Natural killer cell (primary cell): Measurements from ENCODE around the gene SERINC4. TPM values are rescaled to one million over a fixed set of nuclear protein-coding genes. Genes with fewer than 3 reads are reported as not detected.
A peak's percentile ranks its signal among the peaks of the same experiment; 100 is the strongest.
"Not testable (repeated sequence)": the region's sequence is repeated elsewhere in the genome, so short reads cannot be mapped to it uniquely, and the experiment has no call there.

ENCODE experiments used
- ATAC-seq, 3 donors: fragments of 150-1000 bp in 2 of 3; fragments of 200-7000 bp in 1 of 3; cut with Tn5 transposase; 1 replicate in 1 of 3; 2 replicates in 2 of 3; pipeline ENCODE4 v1.10.0; 2021; ENCODE audit warnings: mild to moderate bottlenecking in 2 of 3, moderate library complexity in 2 of 3
- DNase-seq, 2 donors: peaks; one replicate each; pipeline versions ENCODE4 v3.0.0 to v3.0.0-alpha.2; 2013 to 2021; ENCODE audit warnings: mixed read lengths in 1 of 2
- H3K27ac ChIP-seq: one replicate; pipeline ENCODE4 v1.5.1; 2013; ENCODE audit warnings: mild to moderate bottlenecking, low read length
- H3K27me3 ChIP-seq: one replicate; pipeline ENCODE4 v1.6.1; 2013; ENCODE audit warnings: low read length; ENCODE audit not compliant: control insufficient read depth, insufficient read depth
- H3K36me3 ChIP-seq: one replicate; pipeline ENCODE4 v1.6.1; 2013; ENCODE audit warnings: low read length; ENCODE audit not compliant: control insufficient read depth, insufficient read depth
- H3K4me1 ChIP-seq: one replicate; pipeline ENCODE4 v1.6.1; 2013; ENCODE audit warnings: low read length; ENCODE audit not compliant: control insufficient read depth, insufficient read depth
- H3K4me3 ChIP-seq: one replicate; pipeline ENCODE4 v1.5.1; 2013; ENCODE audit warnings: low read length
- H3K9me3 ChIP-seq: one replicate; pipeline ENCODE4 v1.6.1; 2013; ENCODE audit warnings: low read length; ENCODE audit not compliant: control insufficient read depth, insufficient read depth
- H3K27ac Mint-ChIP-seq, 2 donors: one replicate each; pipeline ENCODE4 v1.8.0; 2022; ENCODE audit warnings: mild to moderate bottlenecking in 2 of 2, mixed read lengths in 2 of 2, moderate library complexity in 1 of 2
- H3K27me3 Mint-ChIP-seq, 2 donors: one replicate each; pipeline ENCODE4 v1.8.0; 2022; ENCODE audit warnings: low read depth in 2 of 2, mixed read lengths in 2 of 2
- H3K36me3 Mint-ChIP-seq: one replicate; pipeline ENCODE4 v1.8.0; 2022; ENCODE audit warnings: mixed read lengths
- H3K4me1 Mint-ChIP-seq, 2 donors: one replicate each; pipeline ENCODE4 v1.8.0; 2022; ENCODE audit warnings: mixed read lengths in 2 of 2
- H3K4me3 Mint-ChIP-seq: one replicate; pipeline ENCODE4 v1.8.0; 2022; ENCODE audit warnings: mild to moderate bottlenecking, moderate library complexity, mixed read lengths
- H3K9me3 Mint-ChIP-seq, 2 donors: one replicate each; pipeline ENCODE4 v1.8.0; 2022; ENCODE audit warnings: mixed read lengths in 2 of 2
- WGBS: methylation state at CpG from one replicate; pipeline ENCODE4 v1.1.7; 2013; ENCODE audit warnings: missing lambda C conversion rate; ENCODE audit not compliant: insufficient coverage; 5-methylcytosine and 5-hydroxymethylcytosine counted together
- intact Hi-C: fragments of 100-400 bp; cut with micrococcal nuclease; formaldehyde crosslinking; loops from one replicate; pipeline ENCODE4 v1.14.2; 2022
- total RNA-seq, 4 donors: library from RNA; stranded (reverse); fragments of 120-200 nt in 1 of 4; gene quantifications; one replicate each; pipeline versions ENCODE4 v1.2.3 to v1.2.4, GENCODE V29; 2013 to 2022
- TF ChIP-seq, protein P1 (sequence below): fragments of 200-600 bp; IDR thresholded peaks from one replicate; pipeline ENCODE4 v1.8.0; 2022; ENCODE audit warnings: antibody characterized with exemption

The SERINC4 gene
- total RNA-seq, 3 donors from 2014 or later (not counting 1 experiment from before 2014, with no cell fraction given) = 0.18 to 0.25 TPM; not detected in 1

GRCh38 chr15:43751885-43752284, 48.1 kb downstream of the SERINC4 start:
- Mint-ChIP-seq H3K4me1 (peaks cover 42 to 52% of the 10 kb centered on the region in 2 donors), H3K9me3 (no peaks in the 10 kb centered on the region), H3K36me3 (peaks cover 4% of the 10 kb centered on the region), H3K4me3 (peak overlapping the region; percentile 79), H3K27ac (peak overlapping the region; percentile 96 to 99), H3K27me3 (no peaks in the 10 kb centered on the region)
- no peaks in the 10 kb centered on the region for H3K9me3 ChIP-seq
- TF ChIP-seq, protein P1, sequence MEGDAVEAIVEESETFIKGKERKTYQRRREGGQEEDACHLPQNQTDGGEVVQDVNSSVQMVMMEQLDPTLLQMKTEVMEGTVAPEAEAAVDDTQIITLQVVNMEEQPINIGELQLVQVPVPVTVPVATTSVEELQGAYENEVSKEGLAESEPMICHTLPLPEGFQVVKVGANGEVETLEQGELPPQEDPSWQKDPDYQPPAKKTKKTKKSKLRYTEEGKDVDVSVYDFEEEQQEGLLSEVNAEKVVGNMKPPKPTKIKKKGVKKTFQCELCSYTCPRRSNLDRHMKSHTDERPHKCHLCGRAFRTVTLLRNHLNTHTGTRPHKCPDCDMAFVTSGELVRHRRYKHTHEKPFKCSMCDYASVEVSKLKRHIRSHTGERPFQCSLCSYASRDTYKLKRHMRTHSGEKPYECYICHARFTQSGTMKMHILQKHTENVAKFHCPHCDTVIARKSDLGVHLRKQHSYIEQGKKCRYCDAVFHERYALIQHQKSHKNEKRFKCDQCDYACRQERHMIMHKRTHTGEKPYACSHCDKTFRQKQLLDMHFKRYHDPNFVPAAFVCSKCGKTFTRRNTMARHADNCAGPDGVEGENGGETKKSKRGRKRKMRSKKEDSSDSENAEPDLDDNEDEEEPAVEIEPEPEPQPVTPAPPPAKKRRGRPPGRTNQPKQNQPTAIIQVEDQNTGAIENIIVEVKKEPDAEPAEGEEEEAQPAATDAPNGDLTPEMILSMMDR = no peak
- no peaks in the 10 kb centered on the region for H3K27me3 ChIP-seq
- peaks cover 41% of the 10 kb centered on the region for H3K4me1 ChIP-seq
- DNase-seq (no peak), ATAC-seq (no peak)
- H3K4me3 ChIP-seq = no peak overlapping the region
- intact Hi-C loops = no loop called here
- H3K36me3 ChIP-seq = peaks cover 35% of the 10 kb centered on the region
- no peak overlapping the region for H3K27ac ChIP-seq
- 81% methylated on average over 5 of the region's 6 CpGs for WGBS

DNA sequence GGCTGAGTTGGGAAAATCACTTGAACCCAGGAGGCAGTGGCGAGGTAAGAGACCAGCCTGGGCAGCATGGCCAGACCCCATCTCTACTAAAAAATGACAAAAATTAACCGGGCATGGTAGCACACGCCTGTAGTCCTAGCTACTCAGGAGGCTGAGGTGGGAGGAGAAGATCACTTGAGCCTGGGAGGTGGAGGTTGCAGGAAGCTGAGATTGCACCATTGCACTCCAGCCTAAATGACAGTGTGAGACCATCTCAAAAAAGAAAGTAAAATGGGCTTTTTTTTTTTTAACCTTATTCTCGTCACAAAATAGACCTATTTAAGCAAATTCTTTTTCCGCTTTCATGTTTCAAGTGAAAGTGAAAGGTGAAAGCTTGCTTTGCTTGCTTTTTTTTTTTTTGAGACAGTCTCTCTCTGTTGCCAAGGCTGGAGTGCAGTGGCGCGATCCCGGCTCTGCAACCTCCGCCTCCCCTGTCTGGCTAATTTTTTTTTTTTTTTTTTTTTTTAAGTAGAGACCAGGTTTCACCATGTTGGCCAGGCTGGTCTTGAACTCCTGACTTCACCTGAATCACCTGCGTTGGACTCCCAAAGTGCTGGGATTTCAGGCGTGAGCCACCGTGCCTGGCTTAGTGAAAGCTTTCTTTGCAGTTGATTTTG, 50.2 kb downstream of the SERINC4 start:
- intact Hi-C loops = loop anchor here (1.0 kb wide), 1 partner anchor 42 kb away; the partner anchor contains the start of gene SERF2
- peaks cover 49% of the 10 kb centered on the region for H3K4me1 ChIP-seq
- H3K9me3 ChIP-seq = no peaks in the 10 kb centered on the region
- Mint-ChIP-seq H3K36me3 (peaks cover 6% of the 10 kb centered on the region), H3K27me3 (no peaks in the 10 kb centered on the region), H3K4me1 (peaks cover 46 to 60% of the 10 kb centered on the region in 2 donors), H3K27ac (peak overlapping the region; percentile 96 to 99), H3K9me3 (no peaks in the 10 kb centered on the region), H3K4me3 (peak overlapping the region; percentile 73)
- WGBS = 24% methylated on average over 9 of the region's 12 CpGs
- H3K4me3 ChIP-seq = peak overlapping the region; percentile 37
- TF ChIP-seq, protein P1 = no peak
- peaks cover 19% of the 10 kb centered on the region for H3K36me3 ChIP-seq
- peak; percentile 53 to 70 (median 56) for ATAC-seq
- no peaks in the 10 kb centered on the region for H3K27me3 ChIP-seq
- DNase-seq = peak; percentile 35 to 85
- peak overlapping the region; percentile 65 for H3K27ac ChIP-seq

GRCh38 chr15:43748376-43748775, 51.6 kb downstream of the SERINC4 start:
- Mint-ChIP-seq H3K27ac (peak overlapping the region; percentile 96 to 99), H3K9me3 (no peaks in the 10 kb centered on the region), H3K36me3 (peaks cover 6% of the 10 kb centered on the region), H3K27me3 (no peaks in the 10 kb centered on the region), H3K4me1 (peaks cover 42 to 58% of the 10 kb centered on the region in 2 donors), H3K4me3 (peak overlapping the region; percentile 93)
- H3K4me3 ChIP-seq = no peak overlapping the region
- peaks cover 7% of the 10 kb centered on the region for H3K36me3 ChIP-seq
- H3K27ac ChIP-seq = peak overlapping the region; percentile 38
- TF ChIP-seq, protein P1 = no peak
- H3K9me3 ChIP-seq = no peaks in the 10 kb centered on the region
- ATAC-seq (no peak), DNase-seq (peak in 1 of 2 donors; percentile 67)
- peaks cover 44% of the 10 kb centered on the region for H3K4me1 ChIP-seq
- intact Hi-C loops = no loop called here
- H3K27me3 ChIP-seq = no peaks in the 10 kb centered on the region
- 0% methylated on average over 1 of the region's 3 CpGs for WGBS

- intact Hi-C loops, H3K36me3 Mint-ChIP-seq, H3K9me3 Mint-ChIP-seq, H3K27me3 Mint-ChIP-seq, H3K9me3 ChIP-seq, H3K27me3 ChIP-seq, H3K36me3 ChIP-seq: not testable (repeated sequence)
- ATAC-seq (peak; percentile 32 to 57 (median 38)), DNase-seq (peak in 1 of 2 donors; percentile 52)
- H3K27ac ChIP-seq = peak overlapping the region; percentile 99
- Mint-ChIP-seq H3K4me1 (peaks cover 30 to 43% of the 10 kb centered on the region in 2 donors), H3K27ac (peak overlapping the region; percentile 96 to 99), H3K4me3 (peak overlapping the region; percentile 93)
- 0% methylated on average over 10 of the region's 12 CpGs for WGBS
- peaks cover 38% of the 10 kb centered on the region for H3K4me1 ChIP-seq
- H3K4me3 ChIP-seq = peak overlapping the region; percentile 87
Observed at GRCh38 chr15:43746903-43747309, 53.1 kb downstream of the SERINC4 start.
